ENCODE results near the gene ITSN1.
"Not testable (repeated sequence)": the region's sequence is repeated elsewhere in the genome, so short reads cannot be mapped to it uniquely, and the experiment has no call there.

ITSN1 gene

GRCh38 chr21:33860332-33860879 is 218.1 kb downstream of the ITSN1 start:
- H3K27ac ChIP-seq: no peak overlapping the region
- no peak for TF ChIP-seq ZFX (IDR thresholded peaks at IDR 0.05; ENCODE audit: borderline replicate concordance)
- TF ChIP-seq CTCF (IDR thresholded peaks at IDR 0.05): no peak

GRCh38 chr21:33861125-33861524 is 218.8 kb downstream of the ITSN1 start:
- no peak for TF ChIP-seq CTCF (IDR thresholded peaks at IDR 0.05)
- no peak for TF ChIP-seq ZFX (IDR thresholded peaks at IDR 0.05; ENCODE audit: borderline replicate concordance)
- H3K27ac ChIP-seq: no peak overlapping the region

- H3K27ac ChIP-seq: not testable (repeated sequence)
These were observed 220.9 kb downstream of the ITSN1 start for GRCh38 chr21:33863191-33863590.

- no peak for TF ChIP-seq ZFX (IDR thresholded peaks at IDR 0.05; ENCODE audit: borderline replicate concordance)
- TF ChIP-seq CTCF (IDR thresholded peaks at IDR 0.05): no peak
- H3K27ac ChIP-seq: no peak overlapping the region
These were observed 221.8 kb downstream of the ITSN1 start for GRCh38 chr21:33864150-33864549.

- no peak overlapping the region for H3K27ac ChIP-seq
- TF ChIP-seq CTCF (IDR thresholded peaks at IDR 0.05): no peak
- TF ChIP-seq ZFX (IDR thresholded peaks at IDR 0.05; ENCODE audit: borderline replicate concordance): no peak
These were observed 222.9 kb downstream of the ITSN1 start for GRCh38 chr21:33865176-33865575.

- TF ChIP-seq ZFX (IDR thresholded peaks at IDR 0.05; ENCODE audit: borderline replicate concordance) (no peak), CTCF (IDR thresholded peaks at IDR 0.05) (no peak)
- H3K27ac ChIP-seq: no peak overlapping the region
These were observed 223.8 kb downstream of the ITSN1 start for GRCh38 chr21:33865996-33866575.

- H3K27ac ChIP-seq: no peak overlapping the region
- TF ChIP-seq CTCF (IDR thresholded peaks at IDR 0.05): no peak
- no peak for TF ChIP-seq ZFX (IDR thresholded peaks at IDR 0.05; ENCODE audit: borderline replicate concordance)
These were observed 224.5 kb downstream of the ITSN1 start for GRCh38 chr21:33866826-33867225.

GRCh38 chr21:33867868-33868267 is 225.6 kb downstream of the ITSN1 start:
- not testable (repeated sequence) for H3K27ac ChIP-seq
